Stimulated activated CD4-positive, alpha-beta T cell treated with anti-CD3 and anti-CD28 coated beads, Interleukin-12 subunit alpha, Interleukin-12 subunit beta, amount 100 ng/mL, for 24 hours (primary cell): ENCODE results near the gene ZBTB34.

Experiments used
- DNase-seq, 2 experiments: peaks; one replicate each; pipeline ENCODE4 v3.0.0-alpha.2; 2020; ENCODE audit warnings: low read depth in 2 of 2

ZBTB34 gene

DNA sequence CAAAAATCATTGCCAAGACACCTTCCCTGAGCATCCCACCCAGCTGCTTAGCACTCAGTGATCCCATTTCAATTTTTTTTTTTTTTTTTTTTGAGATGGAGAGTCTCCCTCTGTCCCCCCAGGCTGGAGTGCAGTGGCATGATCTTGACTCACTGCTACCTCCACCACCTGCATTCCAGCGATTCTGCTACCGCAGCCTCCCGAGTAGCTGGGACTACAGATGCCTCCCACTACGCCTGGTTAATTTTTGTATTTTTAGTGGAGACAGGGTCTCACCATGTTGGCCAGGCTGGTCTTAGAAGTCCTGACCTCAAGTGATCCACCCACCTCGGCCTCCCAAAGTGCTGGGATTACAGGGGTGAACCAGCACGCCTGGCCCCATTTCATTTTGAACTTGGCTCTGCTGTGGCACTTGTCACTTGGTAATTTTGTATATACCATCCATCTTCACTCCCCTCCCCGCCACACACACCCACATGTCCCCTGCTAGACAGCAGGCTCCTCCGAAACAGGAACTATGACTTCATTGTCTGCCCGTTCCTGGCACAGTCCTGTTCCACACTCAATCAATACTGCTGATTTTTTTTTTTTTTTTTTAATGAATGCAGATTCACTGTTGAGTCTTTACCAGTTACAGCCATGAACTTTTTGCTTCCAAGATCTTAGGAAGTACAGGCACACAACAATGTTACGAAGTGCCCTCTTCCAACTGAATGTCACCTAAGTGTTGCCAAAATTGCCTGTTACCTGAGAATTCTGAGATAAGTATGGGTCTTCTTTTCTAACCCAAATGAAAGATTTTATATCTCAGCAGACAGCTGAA is 17.3 kb upstream of the ZBTB34 start:
- DNase-seq = no peak

- no peak for DNase-seq
Observed at GRCh38 chr9:126844085-126844484, 16.4 kb upstream of the ZBTB34 start.

GRCh38 chr9:126847051-126847450 is 13.4 kb upstream of the ZBTB34 start:
- no peak for DNase-seq

DNA sequence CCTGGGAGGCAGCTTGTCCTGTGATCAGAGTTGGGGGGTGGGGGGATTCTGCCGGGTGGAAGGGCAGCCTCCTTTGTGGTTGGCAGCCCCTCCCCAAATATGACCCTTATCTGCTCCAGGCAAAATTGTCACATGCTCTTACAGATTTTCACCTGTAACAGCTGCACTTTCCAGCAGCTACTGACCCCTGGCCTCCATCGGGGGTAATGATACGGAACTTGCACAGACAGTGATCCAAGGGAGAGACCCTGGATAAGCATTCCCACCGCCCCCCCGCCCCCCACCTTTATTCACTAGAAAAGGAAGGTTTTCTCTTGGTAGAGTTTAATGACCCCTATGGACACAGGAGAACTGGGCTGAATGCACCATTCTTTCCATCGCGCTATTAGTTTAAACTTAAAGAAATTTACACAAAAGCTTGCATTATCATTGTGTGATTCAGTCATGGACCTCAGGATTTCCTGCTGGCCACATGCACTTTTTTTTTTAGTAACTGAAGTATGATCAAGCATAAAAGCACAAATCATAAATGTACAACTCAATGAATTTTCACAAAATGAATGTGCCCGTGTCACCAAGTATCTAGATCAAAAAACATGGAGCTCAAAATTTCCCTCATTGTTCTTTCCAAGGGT is 10.7 kb upstream of the ZBTB34 start:
- no peak for DNase-seq

DNA sequence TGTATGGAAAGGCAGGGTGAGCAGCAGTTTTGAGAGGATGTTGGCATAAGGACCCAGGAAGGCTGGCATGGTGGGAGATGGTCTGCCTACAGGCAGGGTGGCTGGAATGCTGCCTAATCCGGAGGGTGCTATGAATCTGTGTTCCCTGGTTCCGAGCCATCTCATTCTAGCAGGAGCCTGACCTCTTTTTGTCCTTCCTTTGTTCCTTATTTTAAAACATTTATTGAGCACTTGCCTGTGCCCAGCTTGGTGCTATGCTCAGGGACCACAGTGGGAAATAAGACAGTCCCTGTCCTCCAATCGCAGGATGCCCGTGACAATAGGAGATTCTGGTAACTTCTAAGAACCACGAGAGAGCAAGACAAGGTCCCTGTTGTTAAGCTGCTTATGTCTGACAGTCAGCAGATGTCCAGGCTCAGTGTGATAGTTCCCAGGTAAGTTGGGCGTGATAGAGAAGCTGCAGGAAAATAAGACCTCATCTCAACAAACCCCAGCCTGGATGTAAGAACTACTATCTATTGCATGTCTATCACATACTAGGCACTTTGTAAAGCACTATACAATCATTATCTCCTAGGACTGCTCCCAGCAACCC is 9.1 kb upstream of the ZBTB34 start:
- no peak for DNase-seq

DNA sequence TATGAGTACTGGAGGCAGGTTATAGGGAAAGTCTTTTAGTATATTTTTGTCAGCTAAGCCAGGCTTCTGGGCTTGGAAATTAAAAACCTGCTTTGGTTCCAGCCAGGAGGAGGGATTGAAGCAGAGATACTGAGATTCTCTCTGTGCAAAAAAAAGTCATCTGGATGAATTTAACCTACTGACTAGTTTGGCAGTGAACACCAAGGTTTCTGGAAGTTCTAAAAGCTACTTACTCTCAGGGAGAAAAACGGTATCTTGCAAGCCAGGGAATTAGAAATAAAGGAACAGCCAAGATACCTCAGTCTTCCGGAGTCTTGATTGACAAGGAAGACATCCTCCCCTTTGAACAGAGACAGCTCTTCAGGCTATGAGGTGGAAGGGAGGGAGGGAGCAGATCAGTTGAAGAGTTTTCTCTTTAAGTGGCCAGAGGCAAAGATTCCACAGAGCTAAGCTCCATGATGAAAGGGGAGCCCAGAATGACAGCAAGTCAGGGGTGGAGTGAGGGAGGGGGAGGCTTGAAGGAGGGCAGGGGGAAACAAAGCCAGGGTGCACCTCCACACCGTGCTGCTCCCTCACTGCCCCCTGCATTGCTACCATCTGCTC is 8.3 kb upstream of the ZBTB34 start:
- no peak for DNase-seq

DNA sequence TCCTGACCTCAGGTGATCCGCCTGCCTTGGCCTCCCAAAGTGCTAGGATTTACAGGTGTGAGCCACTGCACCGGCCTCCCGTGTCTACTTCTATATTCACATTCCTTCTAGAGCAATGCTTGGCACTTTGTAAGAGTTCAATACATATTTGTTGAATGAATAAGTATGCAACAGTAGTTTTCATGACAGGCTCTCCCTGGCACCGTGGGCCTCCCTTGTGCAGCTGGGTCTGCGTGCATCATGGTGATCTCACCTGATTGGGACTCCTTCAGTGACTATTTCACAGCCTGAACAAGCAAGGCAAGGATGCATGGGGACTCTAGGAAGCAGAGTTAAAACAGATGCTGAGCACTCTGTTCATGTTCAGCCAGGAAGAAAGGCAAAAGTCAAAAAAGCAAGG is 6.8 kb upstream of the ZBTB34 start:
- DNase-seq = no peak

DNA sequence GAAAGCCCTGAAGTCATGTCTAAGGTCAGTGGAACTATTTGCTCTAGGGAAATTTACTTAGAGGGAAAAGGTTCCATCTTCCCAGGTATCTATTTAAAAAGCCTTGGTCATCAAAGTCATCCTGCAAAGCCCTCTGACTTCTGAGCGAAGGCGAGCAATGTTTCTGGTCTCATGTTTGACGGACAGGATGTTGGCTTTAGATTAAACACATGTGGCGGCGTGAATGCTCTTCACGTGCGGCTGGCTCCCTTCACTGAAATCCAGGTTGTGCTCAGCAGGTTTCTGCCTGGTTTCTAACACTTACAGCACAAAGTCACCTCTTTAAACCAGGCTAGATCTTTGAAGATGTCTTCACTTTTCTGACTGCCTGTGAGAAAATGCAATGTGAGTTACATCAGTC is 5.7 kb upstream of the ZBTB34 start:
- no peak for DNase-seq

- no peak for DNase-seq
Observed at GRCh38 chr9:126856326-126856877, 4.0 kb upstream of the ZBTB34 start.

DNA sequence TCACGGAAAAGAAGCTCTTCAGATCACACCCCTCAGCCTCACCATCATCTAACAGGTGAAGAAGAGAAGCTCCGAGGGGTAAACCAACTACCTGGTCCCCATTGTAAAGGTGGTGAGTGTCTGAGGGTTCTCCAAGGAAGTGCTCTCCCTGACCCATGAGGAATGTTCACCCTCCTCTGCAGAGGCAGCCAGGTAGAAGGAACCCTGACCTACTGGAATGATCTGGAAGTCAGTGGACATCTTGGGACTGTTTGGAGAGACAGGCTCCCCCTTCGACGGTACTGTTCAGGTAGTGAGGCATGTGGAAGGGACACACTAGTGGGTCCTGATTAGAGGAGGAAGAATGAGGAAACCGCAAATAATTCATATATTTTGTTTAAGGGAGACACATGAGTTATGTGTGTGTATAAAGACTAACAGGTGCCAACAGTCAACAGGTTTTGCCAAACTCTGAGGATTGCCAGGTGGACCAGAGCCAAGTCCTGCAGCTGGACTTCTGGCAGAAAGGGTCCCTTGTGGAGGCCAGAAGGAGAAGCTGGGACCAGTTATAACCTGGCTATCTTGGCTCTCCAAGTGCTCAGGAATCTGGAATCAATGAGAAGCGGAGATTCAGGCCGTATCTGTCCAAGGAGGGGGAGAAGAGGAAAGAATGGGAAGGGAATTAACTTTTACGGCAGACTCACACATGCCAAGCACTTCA is 3.0 kb upstream of the ZBTB34 start:
- DNase-seq = no peak

DNA sequence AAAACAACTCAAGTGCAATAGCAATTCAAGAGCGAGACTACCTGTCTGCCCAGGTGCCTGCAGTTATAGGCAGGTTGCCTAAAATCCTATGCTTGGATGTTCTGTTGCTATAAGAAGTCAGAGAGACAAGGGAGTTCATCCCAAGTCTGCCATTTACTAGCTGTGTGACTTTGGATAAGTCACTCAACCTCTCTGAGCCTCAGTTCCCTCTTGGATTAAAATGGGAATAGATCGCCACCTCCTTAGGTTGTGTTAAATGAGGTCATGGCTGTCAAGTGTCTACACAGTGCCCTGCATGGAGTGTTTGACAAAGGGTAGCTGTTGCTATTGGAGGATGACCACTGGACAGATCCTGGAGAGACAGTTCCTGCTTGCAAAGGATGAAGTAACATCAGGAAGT is 1.3 kb upstream of the ZBTB34 start:
- no peak for DNase-seq

GRCh38 chr9:126860757-126861466 is 473 bp downstream of the ZBTB34 start:
- DNase-seq = no peak

GRCh38 chr9:126861707-126862103 is 1.3 kb downstream of the ZBTB34 start:
- DNase-seq = no peak

DNA sequence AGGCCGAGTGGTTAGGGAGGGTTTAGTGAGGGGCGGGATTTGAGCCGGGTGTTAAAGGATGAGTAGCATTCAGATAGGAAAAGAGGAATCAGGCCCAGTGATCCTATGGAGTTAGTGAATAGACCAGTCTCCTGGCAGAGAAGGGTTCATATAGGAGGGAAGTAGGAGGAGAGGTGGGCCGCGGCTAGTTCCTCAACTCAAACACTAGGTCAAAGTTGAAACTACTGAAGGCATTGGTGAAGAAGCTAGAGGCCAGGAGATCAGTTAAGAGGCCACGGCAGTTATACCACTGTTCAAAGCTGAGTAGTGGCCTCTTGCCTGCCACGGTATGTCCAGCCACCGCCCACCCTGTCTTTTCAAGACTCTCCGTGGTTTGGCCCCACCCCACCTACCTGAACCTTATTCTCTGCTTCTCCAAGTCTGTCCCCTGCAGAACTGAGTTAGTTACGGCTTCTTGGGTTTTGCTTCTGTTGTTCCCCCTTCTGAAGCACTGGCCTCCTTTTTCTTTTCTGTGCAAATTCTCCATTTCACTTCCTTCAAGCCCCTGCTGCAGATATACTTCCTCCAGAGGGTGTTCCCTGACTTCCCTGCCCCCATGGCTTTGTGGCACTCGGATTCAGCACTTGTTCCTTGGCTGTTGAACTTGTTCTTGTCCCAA is 1.8 kb downstream of the ZBTB34 start:
- DNase-seq = no peak

- no peak for DNase-seq
Observed at GRCh38 chr9:126864771-126865170, 4.3 kb downstream of the ZBTB34 start.

GRCh38 chr9:126869368-126869767 is 8.9 kb downstream of the ZBTB34 start:
- DNase-seq = no peak

GRCh38 chr9:126872516-126872915 is 12.1 kb downstream of the ZBTB34 start:
- DNase-seq = no peak

DNA sequence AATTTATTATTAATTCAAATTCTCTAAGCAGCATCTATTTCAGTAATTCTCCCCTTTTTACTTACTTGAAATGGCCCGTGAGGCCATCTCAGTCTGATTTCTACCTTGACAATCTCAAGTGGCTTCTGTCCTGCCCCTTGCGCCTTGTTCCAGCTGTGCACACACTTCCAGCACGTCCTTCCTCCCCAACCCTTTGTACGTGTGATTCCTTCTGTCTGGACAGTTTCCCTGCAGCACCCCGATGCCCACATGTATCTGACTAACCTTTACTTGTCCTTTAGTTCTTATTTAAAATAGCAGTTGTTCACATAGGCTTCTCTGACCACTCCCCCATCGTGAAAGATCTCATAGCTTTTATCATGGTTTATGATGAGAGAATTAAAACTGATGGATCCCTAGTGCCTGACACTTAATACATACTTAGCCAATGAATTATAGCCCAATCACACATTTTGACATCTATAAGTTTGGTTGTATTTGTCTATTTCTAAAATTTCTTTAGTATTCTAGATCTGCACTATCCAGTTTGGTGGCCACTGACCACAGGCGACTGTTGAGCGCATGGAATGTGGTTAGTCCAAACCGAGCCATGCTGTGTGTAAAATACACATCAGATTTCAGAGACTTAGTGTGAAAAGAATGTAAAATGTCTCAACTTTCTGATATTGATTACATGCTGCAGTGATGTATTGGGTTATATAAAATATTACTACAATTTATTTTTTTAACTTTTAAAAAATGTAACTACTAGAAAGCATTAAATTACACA is 14.3 kb downstream of the ZBTB34 start:
- no peak for DNase-seq

GRCh38 chr9:126875756-126876510 is 15.5 kb downstream of the ZBTB34 start:
- no peak for DNase-seq
